ENCODE results near the gene KRT81. TPM values are rescaled to one million over a fixed set of nuclear protein-coding genes. Genes with fewer than 3 reads are reported as not detected.
"Not testable (repeated sequence)": the region's sequence is repeated elsewhere in the genome, so short reads cannot be mapped to it uniquely, and the experiment has no call there.

Gene KRT81
- total RNA-seq, 1 donor from 2014 or later: not detected

DNA sequence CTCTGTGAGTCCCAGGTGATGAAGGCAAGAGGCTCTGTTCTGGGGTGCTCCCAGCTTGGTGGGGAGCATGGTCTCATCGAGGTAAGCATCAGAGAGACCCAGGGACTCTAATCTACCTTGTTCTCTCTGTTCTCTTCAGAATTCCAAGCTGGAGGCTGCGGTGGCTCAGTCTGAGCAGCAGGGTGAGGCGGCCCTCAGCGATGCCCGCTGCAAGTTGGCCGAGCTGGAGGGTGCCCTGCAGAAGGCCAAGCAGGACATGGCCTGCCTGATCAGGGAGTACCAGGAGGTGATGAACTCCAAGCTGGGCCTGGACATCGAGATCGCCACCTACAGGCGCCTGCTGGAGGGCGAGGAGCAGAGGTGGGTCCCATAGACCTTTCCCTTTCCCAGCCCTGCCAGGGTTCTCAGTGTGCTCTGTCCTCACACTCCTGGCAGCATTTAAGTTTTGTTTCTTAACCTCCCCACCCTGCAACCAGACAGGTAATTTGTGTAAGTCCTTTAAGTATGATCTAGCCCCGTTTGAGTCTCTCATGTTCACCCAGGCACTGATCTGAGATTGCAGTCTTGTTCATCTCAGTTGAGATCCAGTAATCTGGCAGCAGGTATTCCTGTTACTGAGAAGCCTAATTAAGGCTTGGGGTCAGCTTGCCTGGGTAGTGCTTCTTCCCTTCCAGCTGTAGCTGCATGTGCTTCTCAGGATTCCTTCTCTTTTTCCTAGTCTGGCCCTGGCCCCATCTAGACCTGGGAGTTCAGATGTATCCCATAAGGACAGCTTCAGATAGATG lies 14.8 kb upstream of the KRT81 start:
- Mint-ChIP-seq H3K36me3 (ENCODE audit: unreplicated experiment) (no peaks in the 10 kb centered on the region), H3K4me3 (ENCODE audit: unreplicated experiment) (no peak overlapping the region), H3K9me3 (ENCODE audit: unreplicated experiment) (peaks cover 6% of the 10 kb centered on the region), H3K27ac (ENCODE audit: unreplicated experiment) (no peak overlapping the region), H3K27me3 (ENCODE audit: unreplicated experiment) (peaks cover 17% of the 10 kb centered on the region), H3K4me1 (ENCODE audit: low read depth, unreplicated experiment) (peaks cover 3% of the 10 kb centered on the region)
- TF ChIP-seq, protein P1, sequence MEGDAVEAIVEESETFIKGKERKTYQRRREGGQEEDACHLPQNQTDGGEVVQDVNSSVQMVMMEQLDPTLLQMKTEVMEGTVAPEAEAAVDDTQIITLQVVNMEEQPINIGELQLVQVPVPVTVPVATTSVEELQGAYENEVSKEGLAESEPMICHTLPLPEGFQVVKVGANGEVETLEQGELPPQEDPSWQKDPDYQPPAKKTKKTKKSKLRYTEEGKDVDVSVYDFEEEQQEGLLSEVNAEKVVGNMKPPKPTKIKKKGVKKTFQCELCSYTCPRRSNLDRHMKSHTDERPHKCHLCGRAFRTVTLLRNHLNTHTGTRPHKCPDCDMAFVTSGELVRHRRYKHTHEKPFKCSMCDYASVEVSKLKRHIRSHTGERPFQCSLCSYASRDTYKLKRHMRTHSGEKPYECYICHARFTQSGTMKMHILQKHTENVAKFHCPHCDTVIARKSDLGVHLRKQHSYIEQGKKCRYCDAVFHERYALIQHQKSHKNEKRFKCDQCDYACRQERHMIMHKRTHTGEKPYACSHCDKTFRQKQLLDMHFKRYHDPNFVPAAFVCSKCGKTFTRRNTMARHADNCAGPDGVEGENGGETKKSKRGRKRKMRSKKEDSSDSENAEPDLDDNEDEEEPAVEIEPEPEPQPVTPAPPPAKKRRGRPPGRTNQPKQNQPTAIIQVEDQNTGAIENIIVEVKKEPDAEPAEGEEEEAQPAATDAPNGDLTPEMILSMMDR (IDR thresholded peaks at IDR 0.05; ENCODE audit: partially characterized antibody, unreplicated experiment): no peak
- no peak for DNase-seq

DNA sequence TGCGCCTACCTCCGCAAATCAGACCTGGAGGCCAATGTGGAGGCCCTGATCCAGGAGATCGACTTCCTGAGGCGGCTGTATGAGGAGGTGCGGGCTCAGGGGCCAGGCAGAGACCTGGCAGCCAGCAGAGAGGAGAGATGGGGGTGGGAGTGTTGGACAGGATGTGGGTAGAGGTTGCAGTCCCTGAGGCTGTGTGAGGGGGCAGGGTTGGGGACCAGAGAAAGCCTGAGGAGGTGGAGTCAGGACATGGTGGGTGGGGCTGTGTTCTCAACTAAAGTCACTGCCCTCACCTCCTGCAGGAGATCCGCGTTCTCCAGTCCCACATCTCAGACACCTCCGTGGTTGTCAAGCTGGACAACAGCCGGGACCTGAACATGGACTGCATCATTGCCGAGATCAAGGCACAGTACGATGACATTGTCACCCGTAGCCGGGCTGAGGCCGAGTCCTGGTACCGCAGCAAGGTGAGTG lies 13.6 kb upstream of the KRT81 start:
- H3K36me3 Mint-ChIP-seq (ENCODE audit: unreplicated experiment); H3K4me3 Mint-ChIP-seq (ENCODE audit: unreplicated experiment); H3K27ac Mint-ChIP-seq (ENCODE audit: unreplicated experiment); DNase-seq; H3K4me1 Mint-ChIP-seq (ENCODE audit: low read depth, unreplicated experiment); H3K9me3 Mint-ChIP-seq (ENCODE audit: unreplicated experiment): not testable (repeated sequence)
- H3K27me3 Mint-ChIP-seq (ENCODE audit: unreplicated experiment): peaks cover 18% of the 10 kb centered on the region

DNA sequence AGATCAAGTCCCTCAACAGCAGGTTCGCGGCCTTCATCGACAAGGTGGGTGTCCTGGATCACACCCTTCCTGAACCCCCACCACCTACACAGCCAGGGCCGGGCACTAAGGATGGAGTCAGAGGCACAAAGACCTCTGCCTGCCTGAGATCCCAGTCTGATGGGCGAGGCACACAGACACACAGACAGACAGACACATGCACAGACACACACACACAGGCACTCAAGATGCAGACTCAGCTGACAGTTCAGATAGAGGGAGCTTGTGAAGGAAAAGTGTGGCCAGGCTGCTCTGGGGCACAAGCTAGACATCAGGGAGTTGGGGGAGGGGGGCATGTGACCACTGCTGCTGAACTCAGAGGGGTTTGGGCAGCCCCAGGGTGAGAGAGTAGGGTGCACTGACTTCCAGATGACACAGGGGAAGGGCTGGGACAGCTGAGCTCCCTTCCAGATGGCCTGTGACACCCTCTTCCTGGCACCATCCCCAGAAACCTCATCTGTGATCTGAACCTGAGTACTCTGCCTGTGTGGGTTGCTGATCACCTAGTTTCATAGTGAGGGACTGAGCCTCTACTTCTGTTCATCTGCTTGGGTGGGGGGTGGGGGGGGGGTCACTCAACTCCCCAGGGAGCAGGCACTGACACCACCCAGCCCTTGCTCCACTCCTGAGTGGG lies 11.0 kb upstream of the KRT81 start:
- H3K36me3 Mint-ChIP-seq (ENCODE audit: unreplicated experiment); H3K4me3 Mint-ChIP-seq (ENCODE audit: unreplicated experiment); DNase-seq; H3K27ac Mint-ChIP-seq (ENCODE audit: unreplicated experiment); H3K9me3 Mint-ChIP-seq (ENCODE audit: unreplicated experiment); H3K4me1 Mint-ChIP-seq (ENCODE audit: low read depth, unreplicated experiment): not testable (repeated sequence)
- H3K27me3 Mint-ChIP-seq (ENCODE audit: unreplicated experiment): peaks cover 14% of the 10 kb centered on the region

DNA sequence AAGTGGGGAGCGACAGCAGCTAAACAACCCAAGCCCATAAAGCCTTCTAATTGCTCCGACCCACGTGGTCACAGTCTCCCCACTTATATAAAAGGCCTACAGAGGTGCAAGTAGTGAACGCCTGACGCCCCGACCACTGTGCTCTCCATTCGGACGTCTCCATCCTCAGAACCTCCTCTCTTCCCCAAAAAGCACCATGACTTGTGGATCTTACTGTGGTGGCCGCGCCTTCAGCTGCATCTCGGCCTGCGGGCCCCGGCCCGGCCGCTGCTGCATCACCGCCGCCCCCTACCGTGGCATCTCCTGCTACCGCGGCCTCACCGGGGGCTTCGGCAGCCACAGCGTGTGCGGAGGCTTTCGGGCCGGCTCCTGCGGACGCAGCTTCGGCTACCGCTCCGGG lies 10.4 kb upstream of the KRT81 start:
- not testable (repeated sequence) for H3K4me3 Mint-ChIP-seq (ENCODE audit: unreplicated experiment); H3K27ac Mint-ChIP-seq (ENCODE audit: unreplicated experiment); DNase-seq; H3K9me3 Mint-ChIP-seq (ENCODE audit: unreplicated experiment); H3K36me3 Mint-ChIP-seq (ENCODE audit: unreplicated experiment); H3K4me1 Mint-ChIP-seq (ENCODE audit: low read depth, unreplicated experiment)
- peaks cover 11% of the 10 kb centered on the region for H3K27me3 Mint-ChIP-seq (ENCODE audit: unreplicated experiment)

DNA sequence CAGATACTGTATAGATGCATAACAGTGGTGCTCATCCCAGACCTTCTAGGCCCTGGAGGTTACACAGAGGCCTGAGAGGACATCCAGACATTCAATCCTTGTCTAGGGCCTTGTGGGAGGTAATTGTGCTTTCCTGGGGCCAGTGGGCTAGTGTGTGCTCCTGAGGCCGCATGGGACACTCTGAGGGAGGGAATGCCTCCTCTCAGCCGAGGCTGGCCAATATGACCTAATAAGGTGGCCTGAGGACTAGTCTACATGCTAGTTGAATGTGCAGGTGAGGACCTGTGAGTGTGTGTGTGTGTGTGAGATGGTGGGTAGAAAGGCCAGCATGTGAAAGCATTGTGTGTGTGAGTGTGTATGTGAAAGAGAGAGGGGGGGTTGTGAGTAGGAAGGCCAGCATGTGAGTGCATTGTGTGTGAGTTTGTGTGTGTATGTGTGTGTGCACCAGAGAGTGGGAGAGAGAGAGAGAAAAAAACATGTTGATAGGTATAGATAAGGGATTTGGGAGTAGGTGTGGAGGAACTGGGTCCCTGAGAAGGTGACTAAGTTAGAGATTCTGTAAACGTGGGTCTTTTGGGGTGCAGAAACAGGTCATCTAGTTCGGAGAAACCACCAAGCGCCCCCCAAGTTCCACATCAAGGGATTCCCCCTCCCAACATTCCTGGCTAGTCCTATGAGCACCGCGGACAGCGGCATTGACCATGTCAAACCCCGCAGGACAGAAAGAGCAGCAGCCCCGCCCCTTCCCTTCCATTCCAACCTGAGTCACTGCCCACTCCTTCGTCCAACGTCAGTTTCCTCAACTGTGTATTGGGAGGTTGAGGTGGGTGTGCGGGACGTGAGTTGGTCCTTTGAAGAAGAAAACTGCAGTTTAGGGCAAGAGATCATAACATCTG lies 9.7 kb upstream of the KRT81 start:
- peaks cover 8% of the 10 kb centered on the region for H3K9me3 Mint-ChIP-seq (ENCODE audit: unreplicated experiment)
- DNase-seq: no peak
- H3K27me3 Mint-ChIP-seq (ENCODE audit: unreplicated experiment): peaks cover 13% of the 10 kb centered on the region
- H3K36me3 Mint-ChIP-seq (ENCODE audit: unreplicated experiment): peaks cover 4% of the 10 kb centered on the region
- no peak overlapping the region for H3K27ac Mint-ChIP-seq (ENCODE audit: unreplicated experiment)
- H3K4me1 Mint-ChIP-seq (ENCODE audit: low read depth, unreplicated experiment): no peaks in the 10 kb centered on the region
- H3K4me3 Mint-ChIP-seq (ENCODE audit: unreplicated experiment): no peak overlapping the region
- TF ChIP-seq, protein P1 (IDR thresholded peaks at IDR 0.05; ENCODE audit: partially characterized antibody, unreplicated experiment): no peak

DNA sequence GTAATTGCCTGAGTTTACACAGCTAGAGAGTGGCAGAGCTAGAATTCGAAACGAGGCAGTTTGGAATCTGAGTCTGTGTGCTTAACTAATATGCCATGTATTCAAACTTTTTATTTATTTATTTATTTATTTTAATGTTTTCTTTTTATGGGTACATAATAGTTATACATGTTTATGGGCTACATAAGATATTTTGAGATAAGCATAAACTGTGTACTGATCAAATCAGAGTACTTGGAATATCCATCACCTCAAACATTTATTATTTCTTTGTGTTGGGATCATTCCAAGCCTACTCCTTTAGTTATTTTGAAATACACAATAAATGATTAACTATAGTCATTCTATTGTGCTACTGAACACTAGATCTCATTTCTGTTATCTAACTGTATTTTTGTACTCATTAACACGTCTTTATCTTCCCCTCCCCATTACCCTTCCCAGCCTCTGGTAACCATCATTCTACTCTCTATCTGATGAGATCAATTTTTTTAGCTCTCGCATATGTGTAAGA lies 7.4 kb upstream of the KRT81 start:
- no peak overlapping the region for H3K4me3 Mint-ChIP-seq (ENCODE audit: unreplicated experiment)
- H3K27me3 Mint-ChIP-seq (ENCODE audit: unreplicated experiment): peaks cover 11% of the 10 kb centered on the region
- peaks cover 4% of the 10 kb centered on the region for H3K9me3 Mint-ChIP-seq (ENCODE audit: unreplicated experiment)

More for the DNA sequence above, 7.4 kb upstream of the KRT81 start:
- Mint-ChIP-seq H3K36me3 (ENCODE audit: unreplicated experiment) (peaks cover 4% of the 10 kb centered on the region), H3K27ac (ENCODE audit: unreplicated experiment) (no peak overlapping the region), H3K4me1 (ENCODE audit: low read depth, unreplicated experiment) (no peaks in the 10 kb centered on the region)
- TF ChIP-seq, protein P1 (IDR thresholded peaks at IDR 0.05; ENCODE audit: partially characterized antibody, unreplicated experiment): no peak
- DNase-seq: no peak

All from glutamatergic neuron (in vitro differentiated cells).